Measurements from ENCODE around the gene SRBD1. TPM values are rescaled to one million over a fixed set of nuclear protein-coding genes. Genes with fewer than 3 reads are reported as not detected.

The SRBD1 gene
- polyA plus RNA-seq, 3 donors from 2014 or later, result 5.9 to 13.4 (median 10.2) TPM

DNA sequence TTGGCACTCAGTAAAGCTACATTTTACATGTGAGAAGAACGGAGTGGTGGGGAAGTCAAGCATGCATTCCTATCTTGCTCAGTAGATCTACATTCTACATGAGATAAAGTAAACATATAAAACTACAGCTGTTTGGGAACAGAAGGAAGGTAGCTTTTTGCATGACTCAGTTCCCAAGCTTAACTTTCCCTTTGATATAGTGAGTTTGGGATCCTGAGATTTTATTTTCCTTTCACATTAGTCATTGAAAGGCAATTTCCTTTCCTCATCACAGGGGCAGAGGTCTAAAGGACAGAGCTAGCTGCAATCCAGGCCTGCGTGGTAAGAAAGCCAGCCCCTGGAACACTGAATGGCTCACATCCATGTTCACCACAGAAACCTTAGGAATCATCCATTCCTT is 257.2 kb downstream of the SRBD1 start:
- no peaks in the 10 kb centered on the region for H3K4me1 Mint-ChIP-seq
- H3K9me3 Mint-ChIP-seq, result no peaks in the 10 kb centered on the region
- H3K4me3 Mint-ChIP-seq, result no peak overlapping the region
- no peaks in the 10 kb centered on the region for H3K36me3 Mint-ChIP-seq
- H3K27me3 Mint-ChIP-seq (ENCODE audit: low read depth in 3 of 3), result peaks cover 0 to 4% (median 2%) of the 10 kb centered on the region in 3 donors
- H3K27ac Mint-ChIP-seq, result no peak overlapping the region
- no peak for DNase-seq

DNA sequence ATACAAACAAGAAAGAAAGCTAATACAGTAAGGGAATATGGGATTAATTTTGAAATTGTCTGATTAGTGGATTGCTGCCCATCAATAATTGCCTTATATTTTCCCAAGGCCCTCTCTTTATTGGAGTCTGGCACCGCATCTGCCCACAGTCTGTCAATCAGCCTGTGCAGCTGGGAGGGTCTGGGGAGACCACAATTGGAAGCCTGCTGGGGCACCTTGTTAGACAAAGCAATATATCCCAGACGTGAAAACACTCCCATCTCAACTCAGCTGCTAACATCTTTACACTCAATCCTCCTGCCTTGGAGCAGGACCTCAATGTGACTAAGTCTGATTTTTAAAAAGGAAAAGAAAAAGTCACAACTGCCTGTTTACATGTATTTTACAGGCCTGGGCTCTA is 258.6 kb downstream of the SRBD1 start:
- H3K4me1 Mint-ChIP-seq, result no peaks in the 10 kb centered on the region
- no peaks in the 10 kb centered on the region for H3K36me3 Mint-ChIP-seq
- no peak for DNase-seq
- H3K27me3 Mint-ChIP-seq (ENCODE audit: low read depth in 3 of 3), result peaks cover 0 to 4% (median 4%) of the 10 kb centered on the region in 3 donors
- H3K4me3 Mint-ChIP-seq, result no peak overlapping the region
- H3K27ac Mint-ChIP-seq, result no peak overlapping the region
- no peaks in the 10 kb centered on the region for H3K9me3 Mint-ChIP-seq

- Mint-ChIP-seq H3K4me3 (no peak overlapping the region), H3K9me3 (no peaks in the 10 kb centered on the region), H3K27ac (no peak overlapping the region), H3K27me3 (ENCODE audit: low read depth in 3 of 3) (peaks cover 0 to 13% (median 0%) of the 10 kb centered on the region in 3 donors), H3K4me1 (no peaks in the 10 kb centered on the region), H3K36me3 (no peaks in the 10 kb centered on the region)
- DNase-seq, result no peak
These were observed 265.5 kb downstream of the SRBD1 start for GRCh38 chr2:45345331-45346234.

DNA sequence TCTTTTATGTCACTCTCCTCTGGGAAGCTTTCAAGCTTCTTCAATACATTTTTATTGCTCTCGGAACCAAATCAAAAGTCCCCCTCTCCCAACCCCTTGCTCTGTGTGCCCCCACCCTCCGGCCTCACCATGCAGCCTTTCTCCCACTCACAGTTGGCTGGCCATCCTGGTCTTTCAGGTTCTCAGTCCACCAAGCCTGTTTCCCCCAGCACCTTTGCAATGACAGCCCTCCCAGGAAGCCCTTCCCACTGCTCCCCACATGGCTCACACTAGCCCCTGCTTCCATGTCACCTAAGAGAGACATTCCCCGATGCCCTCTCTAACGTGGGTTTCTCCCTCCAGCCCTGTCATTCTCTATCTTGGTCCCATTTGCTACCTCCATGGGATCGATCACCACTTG is 266.6 kb downstream of the SRBD1 start:
- DNase-seq, result no peak
- H3K27ac Mint-ChIP-seq, result no peak overlapping the region
- no peak overlapping the region for H3K4me3 Mint-ChIP-seq
- peaks cover 0 to 13% (median 0%) of the 10 kb centered on the region in 3 donors for H3K27me3 Mint-ChIP-seq (ENCODE audit: low read depth in 3 of 3)
- no peaks in the 10 kb centered on the region for H3K9me3 Mint-ChIP-seq
- H3K36me3 Mint-ChIP-seq, result no peaks in the 10 kb centered on the region
- H3K4me1 Mint-ChIP-seq, result no peaks in the 10 kb centered on the region

- Mint-ChIP-seq H3K4me1 (no peaks in the 10 kb centered on the region), H3K4me3 (no peak overlapping the region), H3K36me3 (no peaks in the 10 kb centered on the region), H3K9me3 (no peaks in the 10 kb centered on the region), H3K27me3 (ENCODE audit: low read depth in 3 of 3) (peaks cover 0 to 13% (median 0%) of the 10 kb centered on the region in 3 donors), H3K27ac (no peak overlapping the region)
- no peak for DNase-seq
These were observed 267.0 kb downstream of the SRBD1 start for GRCh38 chr2:45344071-45344470.

- H3K27me3 Mint-ChIP-seq (ENCODE audit: low read depth in 3 of 3), result peaks cover 0 to 13% (median 0%) of the 10 kb centered on the region in 3 donors
- DNase-seq, result no peak
- no peaks in the 10 kb centered on the region for H3K9me3 Mint-ChIP-seq
- H3K4me3 Mint-ChIP-seq, result no peak overlapping the region
- no peaks in the 10 kb centered on the region for H3K4me1 Mint-ChIP-seq
- no peak overlapping the region for H3K27ac Mint-ChIP-seq
- no peaks in the 10 kb centered on the region for H3K36me3 Mint-ChIP-seq
These were observed 267.6 kb downstream of the SRBD1 start for GRCh38 chr2:45343251-45344017.

GRCh38 chr2:45340318-45340717 is 270.7 kb downstream of the SRBD1 start:
- Mint-ChIP-seq H3K27me3 (ENCODE audit: low read depth in 3 of 3) (peaks cover 0 to 6% (median 0%) of the 10 kb centered on the region in 3 donors), H3K9me3 (no peaks in the 10 kb centered on the region), H3K36me3 (no peaks in the 10 kb centered on the region), H3K27ac (no peak overlapping the region), H3K4me1 (no peaks in the 10 kb centered on the region), H3K4me3 (no peak overlapping the region)
- DNase-seq, result no peak

GRCh38 chr2:45339253-45339652 is 271.8 kb downstream of the SRBD1 start:
- no peak for DNase-seq
- Mint-ChIP-seq H3K4me3 (no peak overlapping the region), H3K36me3 (no peaks in the 10 kb centered on the region), H3K4me1 (no peaks in the 10 kb centered on the region), H3K27ac (no peak overlapping the region), H3K9me3 (no peaks in the 10 kb centered on the region), H3K27me3 (ENCODE audit: low read depth in 3 of 3) (peaks cover 0 to 5% (median 0%) of the 10 kb centered on the region in 3 donors)

Other genes with a start within 250 kb of the SRBD1 start
- 1 to 10 TPM; 1.0 to 3.0 (median 2.5) TPM for gene PRKCE, start 40.4 kb upstream of the SRBD1 start, polyA plus RNA-seq

All from immature natural killer cell (primary cell).